HG03280 (cell line): ENCODE data around the gene ACTN1.

Experiments
- ATAC-seq: cut with Tn5 transposase; IDR thresholded peaks from one replicate; pipeline ENCODE4 v1.9.1; 2021; ENCODE audit warnings: mild to moderate bottlenecking, moderate library complexity; ENCODE audit not compliant: unreplicated experiment

ACTN1 gene

DNA sequence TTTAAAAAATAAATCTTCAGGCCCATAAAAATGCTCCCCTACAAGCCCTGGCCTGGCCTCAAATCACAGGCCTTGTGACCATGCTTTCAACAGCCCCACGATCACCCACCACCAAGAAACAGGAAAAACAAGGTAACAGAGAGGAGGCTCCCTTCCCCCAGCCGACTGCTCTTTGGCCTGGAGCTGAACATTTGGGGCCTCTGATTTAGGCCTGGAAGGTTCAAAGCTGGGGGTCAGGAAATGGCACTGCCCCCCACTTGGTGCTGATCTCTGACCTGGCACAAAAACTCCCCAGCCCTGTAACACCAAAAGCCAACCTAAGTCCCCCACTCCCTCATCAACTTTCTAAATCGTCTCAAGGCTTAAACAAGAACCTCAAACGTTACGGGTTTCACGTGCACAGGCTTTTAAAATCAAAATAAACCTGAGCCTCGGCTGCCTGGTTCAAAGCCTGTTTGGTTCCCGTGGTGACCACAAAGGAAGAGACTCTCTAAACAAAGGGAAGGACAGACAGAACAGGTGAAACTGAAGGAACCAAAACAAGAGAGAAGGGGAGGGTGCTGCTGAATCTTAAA lies 9.0 kb downstream of the ACTN1 start:
- ATAC-seq: no peak

DNA sequence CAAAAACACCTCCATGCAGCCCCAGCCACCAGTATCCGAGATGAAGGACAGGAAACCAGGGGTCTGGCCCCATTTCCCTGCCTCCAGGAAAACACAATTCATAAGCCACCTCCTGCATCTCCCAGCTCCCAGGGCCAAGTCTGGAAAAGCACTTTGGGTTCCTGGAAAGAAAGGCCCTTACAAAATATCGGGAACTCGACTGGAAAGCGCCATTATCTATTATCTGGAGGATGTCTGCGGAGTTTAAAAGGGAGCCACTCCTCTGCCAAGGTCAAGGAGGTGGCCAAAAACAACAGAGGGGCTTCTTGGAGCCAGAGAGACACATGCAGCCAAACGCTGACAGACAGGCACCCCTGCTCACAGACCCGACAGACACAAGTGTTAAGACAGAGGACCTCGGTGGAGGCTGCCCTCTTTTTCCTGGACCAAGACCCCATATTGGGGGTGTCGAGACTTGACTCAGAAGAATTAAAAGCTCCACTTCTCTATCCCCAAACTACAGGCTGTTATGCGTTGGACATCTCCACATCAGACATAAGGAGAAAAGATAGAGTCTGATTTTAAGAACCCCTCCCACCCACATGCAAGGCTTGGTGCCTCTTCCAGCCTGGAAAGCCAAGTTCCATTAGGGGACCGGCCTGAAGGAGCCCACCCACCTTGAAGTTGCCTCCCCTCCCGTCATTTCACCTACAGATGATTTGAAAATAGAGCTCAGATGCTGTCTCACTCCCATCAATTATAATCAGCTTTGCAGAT lies 9.6 kb downstream of the ACTN1 start:
- no peak for ATAC-seq

DNA sequence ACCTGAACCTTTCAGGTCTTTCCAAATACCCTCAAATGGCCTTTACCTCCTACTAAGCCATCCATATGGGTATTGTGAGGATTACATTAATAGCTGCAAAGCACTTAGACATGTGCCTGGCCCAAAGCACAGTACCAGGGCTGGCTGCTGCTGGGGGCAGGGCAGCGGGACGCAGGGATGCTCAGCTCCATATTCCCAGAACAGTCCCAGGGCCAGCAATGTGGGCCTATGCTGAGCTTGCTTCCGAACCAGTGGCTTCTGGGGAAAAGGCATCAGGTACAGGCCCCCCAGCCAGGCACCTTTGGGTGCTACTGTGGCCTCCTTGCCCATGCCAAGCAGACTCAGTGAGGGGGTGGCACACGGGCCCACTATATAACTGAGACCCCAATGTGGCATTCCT lies 10.4 kb downstream of the ACTN1 start:
- no peak for ATAC-seq

DNA sequence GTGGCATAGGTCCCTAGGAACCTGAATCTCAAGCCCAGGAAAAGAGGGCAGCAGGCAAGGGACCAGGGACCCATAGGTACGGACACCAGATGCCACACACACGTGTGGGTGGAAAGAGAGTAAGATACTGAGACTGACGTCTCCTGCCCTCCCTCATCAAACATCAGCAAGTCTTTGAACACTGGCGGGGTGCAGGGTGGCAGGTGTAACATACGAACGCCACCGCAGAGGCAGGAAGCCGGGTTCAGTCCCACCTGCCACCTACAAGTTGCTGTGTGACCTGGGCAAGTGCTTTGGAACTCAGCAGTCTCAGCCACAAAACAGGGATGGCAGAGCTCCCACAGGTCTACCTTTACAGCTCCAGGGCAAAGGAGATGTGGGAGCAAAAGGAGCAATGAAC lies 11.1 kb downstream of the ACTN1 start:
- no peak for ATAC-seq

DNA sequence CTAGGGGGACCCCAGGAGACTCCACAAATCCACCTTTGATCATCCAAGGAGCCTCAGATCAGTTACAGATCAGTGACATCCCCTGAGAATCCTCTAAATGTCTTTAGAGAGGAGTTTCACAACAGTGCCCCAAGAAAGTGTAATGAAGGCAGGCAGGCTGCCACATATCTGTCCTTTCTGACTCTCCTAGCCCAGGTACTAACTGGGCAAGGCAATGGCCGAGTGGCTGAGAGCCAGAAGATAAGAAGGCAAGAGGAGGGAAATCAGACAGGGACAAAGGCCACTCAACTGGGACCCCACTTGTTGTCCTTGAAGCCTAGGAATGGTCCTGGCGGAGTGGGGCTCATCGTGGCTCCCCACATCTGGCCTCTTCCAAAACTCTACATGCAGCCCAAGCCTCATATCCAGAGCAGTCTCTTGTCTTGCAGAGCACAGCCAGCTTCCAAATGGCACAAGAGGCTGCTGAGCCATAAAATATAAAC lies 11.6 kb downstream of the ACTN1 start:
- ATAC-seq: no peak

DNA sequence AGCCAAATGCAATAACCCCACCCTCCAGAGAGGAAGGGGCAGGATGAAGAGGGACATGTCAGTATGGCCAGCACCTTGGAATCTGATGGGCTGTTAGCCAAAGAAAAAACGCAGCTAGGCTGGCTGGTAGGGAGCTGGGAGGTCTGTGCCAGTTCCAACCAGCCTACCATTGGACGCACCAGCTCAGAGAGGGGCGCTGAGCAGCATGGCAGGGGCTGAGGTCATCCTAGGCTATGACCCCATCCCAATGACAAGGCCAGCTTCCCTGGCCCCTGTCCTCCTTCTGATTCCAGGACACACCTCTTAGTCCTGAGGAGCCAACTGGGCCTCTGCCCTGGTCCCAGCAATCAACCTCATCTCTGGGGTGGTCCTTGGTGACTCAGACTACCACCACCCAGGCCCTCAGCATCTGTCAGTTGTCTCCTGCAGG lies 12.2 kb downstream of the ACTN1 start:
- ATAC-seq: no peak

DNA sequence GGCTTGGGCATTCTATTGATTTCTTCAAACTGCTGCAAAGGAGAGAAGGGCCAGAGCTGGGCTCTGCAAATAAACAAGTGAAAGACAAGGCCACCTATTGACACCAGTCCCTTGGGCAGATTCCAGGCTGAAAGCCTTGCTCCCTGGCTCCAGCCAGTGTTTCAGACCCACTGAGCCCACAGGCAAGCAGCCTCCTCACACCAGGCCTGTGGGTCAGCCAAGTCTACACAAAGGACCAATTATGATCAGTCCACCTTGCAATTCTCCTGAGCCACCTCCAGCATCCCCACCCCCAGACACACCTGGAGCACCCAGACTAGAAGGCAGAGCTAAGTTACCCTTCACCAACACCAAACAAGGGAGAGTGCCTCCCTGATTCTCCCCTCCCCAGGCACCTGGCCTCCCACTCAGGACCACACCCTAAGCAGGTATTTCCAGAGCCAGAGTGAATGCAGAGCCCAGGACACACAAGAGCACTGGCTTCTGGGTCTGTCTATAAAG lies 13.8 kb downstream of the ACTN1 start:
- ATAC-seq: no peak

DNA sequence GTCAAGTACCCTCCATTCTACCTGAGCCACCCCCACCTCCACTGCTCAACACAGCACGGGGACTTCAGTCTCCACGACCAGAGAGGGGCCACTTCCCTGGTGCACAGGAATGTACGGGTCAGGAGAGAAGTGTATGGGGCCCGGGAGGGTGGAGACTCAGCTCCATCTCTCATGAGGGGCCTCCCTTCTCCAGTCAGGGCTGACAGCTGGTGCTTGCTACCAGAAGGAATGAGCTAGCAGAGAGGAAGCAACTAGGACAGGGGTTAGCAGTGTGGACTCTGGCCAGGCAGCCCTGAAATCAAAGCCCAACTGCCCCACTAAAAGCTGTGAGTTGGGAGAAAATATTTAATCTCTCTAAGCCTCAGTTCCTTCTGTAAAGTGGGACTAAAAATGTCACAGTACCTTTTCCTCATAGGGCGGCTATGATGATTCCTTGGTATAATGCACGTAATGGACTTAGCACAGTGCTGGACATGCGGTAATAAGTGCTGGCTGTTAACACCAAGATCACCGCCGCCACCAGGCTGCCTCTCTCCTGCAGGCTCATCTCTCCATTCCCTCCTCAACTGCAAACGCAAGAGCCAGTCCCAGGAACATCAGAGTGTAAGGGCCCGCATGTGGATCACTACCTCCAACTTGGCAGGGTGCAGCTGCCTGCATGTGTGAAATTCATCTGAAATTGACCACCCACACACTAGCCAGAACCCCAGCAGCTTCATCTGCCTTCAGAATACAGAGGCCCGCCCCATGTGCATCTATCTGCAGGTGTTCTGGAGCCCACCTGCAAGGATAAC lies 14.6 kb downstream of the ACTN1 start:
- ATAC-seq: no peak

DNA sequence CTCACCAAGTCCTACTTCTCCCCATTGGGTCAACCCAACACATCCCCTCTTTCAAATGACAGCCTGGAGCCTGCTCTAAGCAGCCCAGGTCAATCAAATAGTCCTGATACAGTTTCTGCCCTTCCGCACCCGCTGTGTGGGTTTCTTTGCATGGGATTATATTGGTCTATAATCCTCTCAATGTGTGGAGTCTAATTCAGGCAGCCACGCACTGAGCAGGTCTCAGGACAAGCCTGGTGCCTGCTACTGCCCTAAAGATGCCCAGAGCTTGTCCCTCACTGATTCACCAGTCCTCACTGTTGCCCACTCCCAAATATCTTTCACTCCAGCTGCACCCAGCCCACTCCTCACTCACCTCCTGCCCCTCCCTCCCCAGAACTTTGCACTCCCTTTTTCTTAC lies 16.4 kb downstream of the ACTN1 start:
- no peak for ATAC-seq

DNA sequence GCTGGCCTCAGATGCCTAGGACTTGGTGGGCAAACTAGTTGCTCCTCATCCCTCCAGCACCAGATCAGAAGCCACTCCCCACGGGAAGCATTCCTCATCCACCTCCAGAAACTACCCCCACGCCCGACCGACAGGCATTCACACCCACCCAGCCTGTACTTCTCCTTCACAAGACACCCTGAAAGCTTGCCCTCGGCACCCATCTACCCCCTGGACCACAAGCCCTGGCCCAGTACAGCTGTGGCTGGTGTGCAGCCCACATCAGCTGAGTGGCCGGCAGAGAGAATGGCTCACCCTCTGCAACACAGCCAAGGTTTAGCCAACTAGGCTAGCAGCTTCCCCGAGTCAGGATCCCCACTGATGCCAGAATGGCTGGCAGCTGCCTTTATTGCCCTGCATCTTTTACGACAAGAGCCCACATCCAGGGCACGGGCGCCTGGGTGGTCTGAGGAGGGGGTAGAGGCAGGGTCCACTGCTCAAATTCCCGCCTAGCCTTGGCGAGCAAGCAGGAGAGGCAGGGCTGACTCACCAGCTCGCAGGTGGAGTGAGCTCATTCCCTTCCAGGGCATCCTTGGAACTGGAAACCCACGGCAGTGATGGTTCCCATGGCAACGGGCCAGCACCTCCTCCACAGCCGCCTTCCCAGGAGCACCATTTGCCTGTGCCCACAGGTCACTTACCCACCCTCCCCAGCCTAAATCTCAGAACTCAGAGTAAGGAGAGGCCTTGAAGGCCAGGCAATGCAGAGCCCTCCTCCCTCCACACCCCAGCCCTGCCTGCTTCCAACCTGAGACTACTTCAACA lies 17.1 kb downstream of the ACTN1 start:
- no peak for ATAC-seq

DNA sequence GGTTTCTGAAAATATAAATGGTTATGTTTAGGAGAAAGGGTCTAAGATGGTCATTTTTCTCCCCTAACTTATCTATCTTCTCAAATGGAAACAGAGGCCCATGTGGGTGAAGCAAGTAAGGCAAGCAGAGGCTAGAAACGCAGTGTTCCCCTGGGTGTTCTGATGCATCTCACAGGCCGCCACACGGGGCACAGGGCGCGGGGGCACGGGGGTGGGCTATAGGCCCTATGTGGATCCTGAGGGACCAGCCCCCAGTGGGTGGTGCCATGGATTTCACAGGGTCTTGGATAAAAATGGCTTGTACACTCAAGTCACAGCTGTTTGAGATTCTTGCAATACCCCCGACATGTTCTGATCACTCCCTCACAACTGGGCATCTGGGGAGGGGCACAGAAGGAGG lies 17.7 kb downstream of the ACTN1 start:
- ATAC-seq: no peak

DNA sequence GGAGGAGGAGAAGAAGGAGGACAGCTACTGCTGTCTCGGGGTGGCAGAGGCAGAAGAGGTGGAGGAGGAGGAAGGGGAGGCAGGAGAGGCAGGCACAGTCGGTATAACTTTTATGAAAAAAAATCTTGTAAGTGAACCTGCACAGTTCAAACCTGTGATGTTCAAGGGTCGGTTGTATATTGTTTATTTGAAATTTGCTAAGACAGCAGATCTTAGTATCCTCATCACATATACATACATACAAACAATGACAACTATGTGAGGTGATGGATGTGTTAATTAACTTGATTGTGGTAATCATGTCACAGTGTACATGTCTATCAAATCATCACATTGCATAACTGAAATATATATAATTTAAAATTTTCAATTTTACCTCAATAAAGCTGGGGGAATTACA lies 19.0 kb downstream of the ACTN1 start:
- ATAC-seq: no peak

DNA sequence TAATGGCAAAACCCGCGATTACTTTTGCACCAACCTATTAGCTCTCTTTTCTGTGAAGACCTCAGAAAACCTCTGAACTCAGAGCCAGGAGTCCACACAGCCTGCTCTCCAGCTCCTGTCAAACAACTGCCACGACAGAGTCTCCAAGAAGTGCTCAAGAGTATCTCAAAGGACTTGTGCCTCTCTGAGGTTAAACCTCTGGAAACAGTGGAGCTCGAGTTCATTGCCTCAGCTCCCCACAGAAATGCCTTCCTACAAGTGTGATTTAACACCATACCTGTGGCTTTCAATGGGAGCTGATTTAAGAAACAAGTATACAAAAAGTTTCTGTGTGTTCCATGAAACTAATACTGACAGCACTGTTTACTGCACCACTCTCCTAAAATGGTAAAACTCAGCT lies 20.1 kb downstream of the ACTN1 start:
- no peak for ATAC-seq

DNA sequence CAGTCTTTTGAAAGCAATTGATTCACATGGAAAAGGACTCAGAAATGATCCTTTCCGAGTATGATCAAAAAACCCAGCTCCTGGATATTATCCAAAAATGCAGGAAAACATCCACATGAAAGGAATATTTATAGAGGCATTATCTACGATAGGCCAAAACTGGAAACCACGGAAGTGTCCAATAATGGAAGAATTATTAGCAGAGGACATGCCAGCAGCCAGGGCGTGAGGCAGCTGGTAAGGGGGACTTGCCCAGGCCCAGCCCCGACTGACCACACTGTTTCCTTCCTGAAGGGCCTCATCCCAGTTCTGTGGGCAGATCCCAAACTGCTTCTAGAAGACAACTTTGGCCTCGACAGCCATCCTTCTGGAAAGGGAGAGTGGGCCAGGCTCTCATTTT lies 20.5 kb downstream of the ACTN1 start:
- no peak for ATAC-seq

DNA sequence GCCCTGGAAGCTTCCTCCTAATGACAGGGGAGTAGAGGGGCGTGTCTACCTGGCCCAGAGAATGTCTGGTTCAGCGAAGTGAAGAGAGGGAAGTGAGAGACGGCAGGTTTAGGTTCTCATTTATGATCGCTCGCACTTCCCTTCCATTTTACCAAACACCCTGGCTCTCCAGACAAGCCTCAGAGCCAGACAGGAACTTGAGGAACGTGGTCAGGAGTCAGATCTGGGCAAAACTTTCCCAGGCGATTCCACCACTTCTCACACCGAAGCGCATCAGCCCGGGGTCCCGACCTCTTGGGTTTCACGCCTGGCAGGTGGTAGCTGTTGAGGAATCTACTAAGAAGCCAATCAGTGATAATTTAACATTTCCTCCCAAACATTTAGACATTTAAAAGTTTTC lies 21.3 kb downstream of the ACTN1 start:
- ATAC-seq: no peak

DNA sequence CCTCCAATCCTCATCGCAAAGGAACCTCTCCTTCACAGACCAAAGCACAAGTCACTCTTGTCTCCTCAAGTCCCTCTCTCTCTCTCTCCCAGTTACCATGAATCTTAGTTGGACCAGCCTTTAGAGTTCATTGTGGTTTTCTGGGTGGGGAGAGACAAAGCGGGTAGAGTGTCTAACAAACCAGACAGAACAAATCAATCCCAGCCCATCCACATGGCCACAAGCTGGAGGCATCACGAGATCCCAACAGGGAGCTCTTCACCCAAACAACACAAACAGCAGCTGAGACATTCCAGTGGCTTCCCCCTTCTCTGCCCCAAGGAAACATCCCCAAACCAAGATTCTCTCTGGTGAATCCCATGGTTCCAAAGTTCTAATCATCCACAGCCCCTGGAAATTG lies 22.4 kb downstream of the ACTN1 start:
- ATAC-seq: no peak

DNA sequence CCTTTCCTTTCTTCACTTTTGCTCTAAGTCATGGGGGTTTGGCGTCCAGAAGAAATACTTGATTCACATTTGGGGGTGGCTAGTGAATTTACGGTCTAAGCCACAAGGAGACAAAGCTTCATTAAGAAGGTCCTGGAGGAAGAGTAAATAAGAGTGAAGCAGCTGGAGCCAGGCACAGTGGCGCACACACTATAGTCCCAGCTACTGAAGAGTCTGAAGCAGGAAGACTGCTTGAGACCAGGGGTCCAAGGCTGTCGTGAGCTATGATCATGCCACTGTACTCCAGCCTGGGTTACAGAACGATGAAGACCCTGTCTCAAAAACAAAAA lies 23.3 kb downstream of the ACTN1 start:
- ATAC-seq: no peak

DNA sequence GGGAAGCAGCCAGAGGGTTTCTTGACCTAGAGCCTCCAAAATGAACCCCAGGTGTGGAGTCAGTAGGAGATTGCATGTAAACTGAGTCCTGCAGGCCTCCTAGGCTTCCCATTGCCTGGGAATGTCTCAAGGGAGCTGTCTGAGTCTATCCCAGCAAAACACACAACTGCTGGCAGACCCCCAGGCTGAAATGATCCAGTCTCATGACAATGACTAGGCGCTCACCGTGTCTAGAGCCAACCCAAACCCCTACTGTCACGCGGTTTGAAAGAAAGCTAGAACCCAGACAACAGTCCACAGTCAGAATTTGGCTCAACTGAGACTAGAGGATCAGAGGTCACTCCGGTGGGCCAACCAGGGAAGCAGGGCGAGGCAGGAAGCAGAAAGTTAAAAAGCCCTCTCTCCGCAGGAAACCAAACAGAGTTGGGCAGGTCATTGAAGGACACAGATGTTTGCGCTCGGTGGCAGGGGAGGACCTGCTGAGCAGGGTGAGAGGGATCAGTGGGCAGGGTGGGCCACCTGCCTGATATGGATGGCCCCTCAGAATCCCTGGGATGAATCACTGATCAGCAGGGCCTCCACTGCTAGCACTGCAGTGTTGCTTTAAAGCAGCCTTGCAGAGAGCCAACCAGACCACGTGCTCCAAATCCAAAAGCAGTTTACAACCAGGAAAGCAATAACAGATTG lies 23.8 kb downstream of the ACTN1 start:
- ATAC-seq: no peak

DNA sequence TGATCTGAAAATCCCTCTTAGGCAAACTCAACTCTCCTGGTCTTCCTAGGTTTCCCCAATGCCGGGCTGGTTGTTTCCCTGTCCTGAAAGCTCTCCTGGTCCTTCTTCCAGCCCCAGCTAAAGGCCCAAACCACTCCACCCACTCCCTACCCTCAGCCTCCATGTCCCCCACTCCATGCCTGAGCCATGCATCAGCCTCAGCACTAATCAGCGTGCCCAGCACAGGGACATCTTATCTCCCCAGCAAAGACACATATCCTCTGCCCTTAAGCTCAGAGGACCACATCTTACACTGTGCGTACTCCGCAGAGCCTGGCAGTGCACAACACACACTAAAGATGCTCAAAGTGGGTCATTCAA lies 25.9 kb downstream of the ACTN1 start:
- no peak for ATAC-seq

DNA sequence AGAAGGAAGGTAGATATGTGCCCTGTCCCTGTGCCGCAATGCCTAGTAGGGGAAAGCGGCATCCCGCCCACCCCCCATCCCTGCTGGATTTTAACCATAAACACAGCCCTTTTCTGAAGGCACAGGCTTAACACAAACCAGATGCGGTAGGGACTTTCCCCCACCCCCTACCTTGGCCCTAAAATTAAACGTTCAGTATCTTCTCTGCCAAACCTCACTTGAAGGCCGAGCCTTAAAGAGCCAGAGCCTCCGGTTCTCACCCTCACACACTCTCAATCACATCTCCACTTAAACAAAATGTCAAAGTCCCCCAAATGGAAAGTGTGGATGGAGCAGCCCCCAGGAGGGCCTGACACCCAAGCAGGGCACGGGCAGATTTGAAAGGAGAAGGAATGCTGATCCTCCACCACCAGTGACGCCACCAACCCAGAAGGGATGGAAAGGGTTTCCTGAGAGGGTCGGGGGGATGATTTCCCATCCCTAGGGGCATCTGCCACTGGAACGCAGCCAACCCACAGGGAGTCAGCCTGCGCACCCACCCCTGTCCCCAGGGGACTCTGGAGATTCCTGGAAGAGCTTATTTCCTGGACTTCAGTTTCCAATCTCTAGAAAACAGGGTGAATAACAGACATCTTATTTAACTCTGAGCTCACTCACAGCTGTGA lies 26.4 kb downstream of the ACTN1 start:
- ATAC-seq: no peak
